Endothelial cell of umbilical vein (primary cell): ENCODE data around the gene CTSF.

Experiments used
- EZH2 ChIP-seq: IDR thresholded peaks from 2 replicates; pipeline ENCODE4 v1.6.1; 2012; ENCODE audit warnings: borderline replicate concordance, low read depth, mild to moderate bottlenecking, moderate library complexity, low read length, inconsistent platforms; ENCODE audit not compliant: severe bottlenecking
- POLR2A ChIP-seq: IDR thresholded peaks from 2 replicates; pipeline ENCODE4 v1.6.1; 2012; ENCODE audit warnings: low read depth, mild to moderate bottlenecking, control low read depth, low read length
- TF ChIP-seq, protein P1 (sequence below), 2 donors: IDR thresholded peaks; 1 replicate in 1 of 2; 2 replicates in 1 of 2; pipeline ENCODE4 v1.5.1; 2011; ENCODE audit warnings: low read length in 2 of 2, mild to moderate bottlenecking in 2 of 2, moderate library complexity in 2 of 2, control low read depth in 1 of 2, inconsistent platforms in 1 of 2, low read depth in 1 of 2; ENCODE audit not compliant: insufficient read depth in 1 of 2; ENCODE audit errors: extremely low read depth in 1 of 2
- TF ChIP-seq, protein P2 (sequence below): IDR thresholded peaks from 2 replicates; pipeline ENCODE4 v1.6.1; 2011; ENCODE audit not compliant: insufficient read depth, insufficient read length

DNA sequence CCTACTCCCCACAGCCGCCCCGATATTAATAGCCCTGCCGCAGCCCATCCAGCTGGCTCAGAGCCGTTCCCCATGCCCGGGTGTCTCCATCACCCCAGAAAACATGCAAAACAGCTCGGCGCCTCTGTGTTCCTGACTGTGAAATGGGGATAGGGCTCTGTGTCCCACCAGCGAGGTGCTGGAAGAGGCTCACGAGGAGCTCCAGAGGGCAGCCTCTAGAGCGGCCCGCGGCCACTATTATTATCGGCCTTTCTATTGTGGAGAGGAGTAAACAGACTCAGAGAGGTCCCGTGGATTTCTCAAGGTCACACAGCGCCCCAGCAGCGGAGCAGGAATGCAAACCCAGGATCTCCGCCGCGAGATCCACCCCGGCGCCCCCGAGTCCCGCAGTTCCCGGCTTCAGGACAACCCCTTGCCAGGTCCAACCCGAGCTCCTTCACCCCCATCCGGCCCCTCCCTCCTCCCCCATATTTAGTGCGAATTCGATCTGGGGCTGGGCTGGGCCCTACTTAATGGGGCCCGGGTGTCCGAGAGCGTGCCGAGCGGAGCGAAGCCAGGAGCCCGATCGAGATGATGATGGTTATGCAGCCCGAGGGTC, 21.9 kb downstream of the CTSF start, which contains the start of gene ACTN3:
- no peak for TF ChIP-seq EZH2
- TF ChIP-seq, protein P1, sequence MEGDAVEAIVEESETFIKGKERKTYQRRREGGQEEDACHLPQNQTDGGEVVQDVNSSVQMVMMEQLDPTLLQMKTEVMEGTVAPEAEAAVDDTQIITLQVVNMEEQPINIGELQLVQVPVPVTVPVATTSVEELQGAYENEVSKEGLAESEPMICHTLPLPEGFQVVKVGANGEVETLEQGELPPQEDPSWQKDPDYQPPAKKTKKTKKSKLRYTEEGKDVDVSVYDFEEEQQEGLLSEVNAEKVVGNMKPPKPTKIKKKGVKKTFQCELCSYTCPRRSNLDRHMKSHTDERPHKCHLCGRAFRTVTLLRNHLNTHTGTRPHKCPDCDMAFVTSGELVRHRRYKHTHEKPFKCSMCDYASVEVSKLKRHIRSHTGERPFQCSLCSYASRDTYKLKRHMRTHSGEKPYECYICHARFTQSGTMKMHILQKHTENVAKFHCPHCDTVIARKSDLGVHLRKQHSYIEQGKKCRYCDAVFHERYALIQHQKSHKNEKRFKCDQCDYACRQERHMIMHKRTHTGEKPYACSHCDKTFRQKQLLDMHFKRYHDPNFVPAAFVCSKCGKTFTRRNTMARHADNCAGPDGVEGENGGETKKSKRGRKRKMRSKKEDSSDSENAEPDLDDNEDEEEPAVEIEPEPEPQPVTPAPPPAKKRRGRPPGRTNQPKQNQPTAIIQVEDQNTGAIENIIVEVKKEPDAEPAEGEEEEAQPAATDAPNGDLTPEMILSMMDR (IDR thresholded peaks at IDR 0.05; ENCODE audit: extremely low read depth in 1 of 2, insufficient read depth in 1 of 2, low read depth in 1 of 2, low read length in 2 of 2) = no peak
- TF ChIP-seq POLR2A = no peak
- TF ChIP-seq, protein P2, sequence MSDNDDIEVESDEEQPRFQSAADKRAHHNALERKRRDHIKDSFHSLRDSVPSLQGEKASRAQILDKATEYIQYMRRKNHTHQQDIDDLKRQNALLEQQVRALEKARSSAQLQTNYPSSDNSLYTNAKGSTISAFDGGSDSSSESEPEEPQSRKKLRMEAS = no peak
